Loucy (cell line): ENCODE results near the gene FBXO42.

Experiments used
- EZH2phosphoT487 ChIP-seq: fragments of 200-600 bp; IDR thresholded peaks from 2 replicates; pipeline ENCODE4 v1.6.1; 2018; ENCODE audit warnings: antibody characterized with exemption, mild to moderate bottlenecking, moderate library complexity, borderline replicate concordance
- TF ChIP-seq, protein P1 (sequence below): fragments of 200-600 bp; sonication (generic); conservative IDR thresholded peaks from 2 replicates; pipeline ENCODE4 v1.5.1; 2014; ENCODE audit warnings: mild to moderate bottlenecking, antibody characterized with exemption, low read length

DNA sequence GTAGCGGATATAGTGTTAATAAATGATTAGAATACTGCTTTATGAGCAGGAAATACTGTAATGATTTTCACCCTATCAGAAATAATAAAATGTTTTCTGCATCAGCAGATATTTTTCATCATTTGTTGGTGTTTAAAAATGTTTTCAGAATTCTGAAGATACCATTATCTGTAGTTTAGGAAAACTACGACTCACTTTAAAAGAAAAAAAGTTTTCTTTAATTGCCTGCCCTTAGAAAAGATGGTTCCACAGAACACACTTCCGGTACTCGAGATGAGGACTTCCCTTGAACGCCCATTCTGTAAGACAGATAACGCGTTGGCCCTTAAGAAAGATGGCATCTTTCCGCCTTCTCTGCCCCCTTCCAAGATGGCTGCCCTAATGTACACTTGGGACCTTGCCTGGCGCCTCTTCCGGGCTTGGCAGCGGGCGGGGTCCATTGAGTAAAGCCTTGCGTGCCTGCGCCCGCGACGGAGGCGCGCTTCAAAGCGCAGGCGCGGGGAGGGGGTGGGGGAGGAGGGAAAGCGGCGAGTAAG, 14.5 kb upstream of the FBXO42 start, which contains the start of gene SZRD1:
- TF ChIP-seq, protein P1, sequence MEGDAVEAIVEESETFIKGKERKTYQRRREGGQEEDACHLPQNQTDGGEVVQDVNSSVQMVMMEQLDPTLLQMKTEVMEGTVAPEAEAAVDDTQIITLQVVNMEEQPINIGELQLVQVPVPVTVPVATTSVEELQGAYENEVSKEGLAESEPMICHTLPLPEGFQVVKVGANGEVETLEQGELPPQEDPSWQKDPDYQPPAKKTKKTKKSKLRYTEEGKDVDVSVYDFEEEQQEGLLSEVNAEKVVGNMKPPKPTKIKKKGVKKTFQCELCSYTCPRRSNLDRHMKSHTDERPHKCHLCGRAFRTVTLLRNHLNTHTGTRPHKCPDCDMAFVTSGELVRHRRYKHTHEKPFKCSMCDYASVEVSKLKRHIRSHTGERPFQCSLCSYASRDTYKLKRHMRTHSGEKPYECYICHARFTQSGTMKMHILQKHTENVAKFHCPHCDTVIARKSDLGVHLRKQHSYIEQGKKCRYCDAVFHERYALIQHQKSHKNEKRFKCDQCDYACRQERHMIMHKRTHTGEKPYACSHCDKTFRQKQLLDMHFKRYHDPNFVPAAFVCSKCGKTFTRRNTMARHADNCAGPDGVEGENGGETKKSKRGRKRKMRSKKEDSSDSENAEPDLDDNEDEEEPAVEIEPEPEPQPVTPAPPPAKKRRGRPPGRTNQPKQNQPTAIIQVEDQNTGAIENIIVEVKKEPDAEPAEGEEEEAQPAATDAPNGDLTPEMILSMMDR = no peak
- TF ChIP-seq EZH2phosphoT487 = no peak
